Skeletal muscle tissue (tissue), 4 donors: ENCODE data around the gene AMIGO3. TPM values are rescaled to one million over a fixed set of nuclear protein-coding genes. Genes with fewer than 3 reads are reported as not detected.

ENCODE experiments used
- H3K27ac ChIP-seq: one replicate; pipeline ENCODE4 v1.7.0; 2013; ENCODE audit warnings: mild to moderate bottlenecking, low read depth, low read length, inconsistent platforms
- H3K27me3 ChIP-seq, 3 donors: one replicate each; pipeline ENCODE4 v1.7.0; 2013; ENCODE audit warnings: low read length in 3 of 3; ENCODE audit not compliant: control insufficient read depth in 3 of 3, insufficient read depth in 3 of 3
- H3K36me3 ChIP-seq, 3 donors: one replicate each; pipeline ENCODE4 v1.7.0; 2013; ENCODE audit warnings: low read length in 3 of 3; ENCODE audit not compliant: control insufficient read depth in 3 of 3, insufficient read depth in 3 of 3
- H3K4me1 ChIP-seq, 3 donors: one replicate each; pipeline ENCODE4 v1.7.0; 2013; ENCODE audit warnings: low read length in 3 of 3, mild to moderate bottlenecking in 3 of 3; ENCODE audit not compliant: control insufficient read depth in 3 of 3, insufficient read depth in 3 of 3
- H3K4me3 ChIP-seq, 3 donors: one replicate each; pipeline ENCODE4 v1.7.0; 2013; ENCODE audit warnings: low read length in 3 of 3
- H3K9ac ChIP-seq, 3 donors: one replicate each; pipeline ENCODE4 v1.7.0; 2013; ENCODE audit warnings: low read length in 3 of 3, mild to moderate bottlenecking in 3 of 3, moderate library complexity in 2 of 3, low read depth in 1 of 3
- H3K9me3 ChIP-seq, 3 donors: one replicate each; pipeline ENCODE4 v1.7.0; 2013; ENCODE audit warnings: low read length in 3 of 3; ENCODE audit not compliant: control insufficient read depth in 3 of 3
- total RNA-seq: library from RNA; depleted of rRNA; stranded (reverse); fragments of >200 nt; gene quantifications from one replicate; pipeline ENCODE4 v1.2.3, GENCODE V29; 2014
- donor health status: Osteomylitis.

The AMIGO3 gene
- total RNA-seq, 1 donor from 2014 or later = under 0.01 TPM

- peaks cover 20 to 35% (median 26%) of the 10 kb centered on the region in 3 donors for H3K4me1 ChIP-seq
- no peak overlapping the region for H3K4me3 ChIP-seq
- H3K27me3 ChIP-seq = no peaks in the 10 kb centered on the region
- H3K9ac ChIP-seq = peak overlapping the region in 1 of 3 donors; percentile 8
- no peak overlapping the region for H3K27ac ChIP-seq
- peaks cover 37 to 45% (median 45%) of the 10 kb centered on the region in 3 donors for H3K36me3 ChIP-seq
- H3K9me3 ChIP-seq = no peaks in the 10 kb centered on the region
Measured at GRCh38 chr3:49727154-49727923, 7.9 kb upstream of the AMIGO3 start.

- Histone ChIP-seq H3K9ac (peak overlapping the region in 2 of 3 donors; percentile 21 to 92), H3K36me3 (peaks cover 47 to 50% (median 48%) of the 10 kb centered on the region in 3 donors), H3K27me3 (no peaks in the 10 kb centered on the region), H3K4me1 (peaks cover 20 to 45% (median 27%) of the 10 kb centered on the region in 3 donors), H3K27ac (peak overlapping the region; percentile 96), H3K9me3 (no peaks in the 10 kb centered on the region), H3K4me3 (no peak overlapping the region)
Measured at GRCh38 chr3:49725906-49726681, 6.6 kb upstream of the AMIGO3 start.

- Histone ChIP-seq H3K9ac (peak overlapping the region; percentile 76 to 92 (median 86)), H3K36me3 (peaks cover 50 to 53% (median 51%) of the 10 kb centered on the region in 3 donors), H3K4me1 (peaks cover 23 to 59% (median 40%) of the 10 kb centered on the region in 3 donors), H3K9me3 (no peaks in the 10 kb centered on the region), H3K4me3 (peak overlapping the region; percentile 79 to 83 (median 80)), H3K27me3 (no peaks in the 10 kb centered on the region), H3K27ac (peak overlapping the region; percentile 96)
Measured at GRCh38 chr3:49724586-49724985, 5.1 kb upstream of the AMIGO3 start.

GRCh38 chr3:49723628-49724551, 4.4 kb upstream of the AMIGO3 start, which contains the start of gene GMPPB:
GMPPB (minus strand) TSS chr3:49723951; CDS start chr3:49723726, 225 bp downstream.
- peak within 1 kb of the TSS; percentile 90 to 98 (median 96) for H3K4me3 ChIP-seq
- H3K9ac ChIP-seq = peak within 1 kb of the TSS; percentile 90 to 96 (median 96)
- H3K27ac ChIP-seq = peak within 1 kb of the TSS; percentile 96
- peaks cover 50 to 53% (median 51%) of the 10 kb centered on the region in 3 donors for H3K36me3 ChIP-seq
- H3K27me3 ChIP-seq = no peaks in the 10 kb centered on the region
- peaks cover 29 to 65% (median 45%) of the 10 kb centered on the region in 3 donors for H3K4me1 ChIP-seq
- no peaks in the 10 kb centered on the region for H3K9me3 ChIP-seq

- Histone ChIP-seq H3K27me3 (no peaks in the 10 kb centered on the region), H3K4me1 (peaks cover 35 to 71% (median 51%) of the 10 kb centered on the region in 3 donors), H3K36me3 (peaks cover 51 to 57% (median 52%) of the 10 kb centered on the region in 3 donors), H3K9ac (peak overlapping the region; percentile 90 to 96 (median 96)), H3K27ac (peak overlapping the region; percentile 96), H3K9me3 (no peaks in the 10 kb centered on the region), H3K4me3 (peak overlapping the region; percentile 90 to 98 (median 96))
Measured at GRCh38 chr3:49723296-49723627, 3.8 kb upstream of the AMIGO3 start.

- Histone ChIP-seq H3K4me3 (peak overlapping the region; percentile 90 to 98 (median 96)), H3K4me1 (peaks cover 39 to 74% (median 55%) of the 10 kb centered on the region in 3 donors), H3K27me3 (no peaks in the 10 kb centered on the region), H3K9me3 (no peaks in the 10 kb centered on the region), H3K9ac (peak overlapping the region; percentile 90 to 96 (median 96)), H3K36me3 (peaks cover 49 to 55% (median 50%) of the 10 kb centered on the region in 3 donors), H3K27ac (peak overlapping the region; percentile 96)
Measured at GRCh38 chr3:49722896-49723295, 3.4 kb upstream of the AMIGO3 start.

- H3K9me3 ChIP-seq = no peaks in the 10 kb centered on the region
- no peaks in the 10 kb centered on the region for H3K27me3 ChIP-seq
- H3K4me1 ChIP-seq = peaks cover 43 to 74% (median 59%) of the 10 kb centered on the region in 3 donors
- H3K27ac ChIP-seq = peak overlapping the region; percentile 96
- H3K9ac ChIP-seq = peak overlapping the region in 2 of 3 donors; percentile 90 to 96
- H3K36me3 ChIP-seq = peaks cover 44 to 47% (median 45%) of the 10 kb centered on the region in 3 donors
- H3K4me3 ChIP-seq = peak overlapping the region in 2 of 3 donors; percentile 90 to 98
Measured at GRCh38 chr3:49721896-49722781, 2.7 kb upstream of the AMIGO3 start.

- Histone ChIP-seq H3K9me3 (no peaks in the 10 kb centered on the region), H3K36me3 (peaks cover 44 to 45% (median 45%) of the 10 kb centered on the region in 3 donors), H3K4me1 (peaks cover 43 to 74% (median 59%) of the 10 kb centered on the region in 3 donors), H3K27ac (no peak overlapping the region), H3K27me3 (no peaks in the 10 kb centered on the region), H3K9ac (no peak overlapping the region), H3K4me3 (no peak overlapping the region)
Measured at GRCh38 chr3:49721596-49721895, 2.1 kb upstream of the AMIGO3 start.
